ENCODE results near the gene MXD4.

GRCh38 chr4:2241410-2242353, 20.2 kb downstream of the MXD4 start, which contains the start of the genes HAUS3 and POLN:
- TF ChIP-seq BHLHE40 (IDR thresholded peaks at IDR 0.05; ENCODE audit: borderline replicate concordance) (no peak), ELF4 (IDR thresholded peaks at IDR 0.05) (no peak), FOXK2 (IDR thresholded peaks at IDR 0.05) (no peak), ZNF384 (IDR thresholded peaks at IDR 0.05) (no peak), CTBP1 (IDR thresholded peaks at IDR 0.05; ENCODE audit: borderline replicate concordance) (no peak), L3MBTL2 (conservative IDR thresholded peaks at IDR 0.05) (peak; percentile 44; the same call in 1 of the 2 replicates), ARNT (IDR thresholded peaks at IDR 0.05) (no peak), NFRKB (IDR thresholded peaks at IDR 0.05) (no peak), SUZ12 (IDR thresholded peaks at IDR 0.05) (no peak), SP1 (IDR thresholded peaks at IDR 0.05) (no peak), FOXA1 (IDR thresholded peaks at IDR 0.05) (no peak), PKNOX1 (IDR thresholded peaks at IDR 0.05) (peak; percentile 78)
